Smooth muscle cell of the brain vasculature (primary cell): ENCODE results near the gene LAMA3.
"Not testable (repeated sequence)": the region's sequence is repeated elsewhere in the genome, so short reads cannot be mapped to it uniquely, and the experiment has no call there.

ENCODE experiments used
- DNase-seq: peaks from one replicate; pipeline ENCODE4 v3.0.0-alpha.2; 2012; ENCODE audit warnings: low read depth, low spot score

Gene LAMA3

GRCh38 chr18:23703057-23703986, 14.1 kb downstream of the LAMA3 start:
- peak; percentile 44 for DNase-seq

GRCh38 chr18:23703987-23704384, 14.7 kb downstream of the LAMA3 start:
- no peak for DNase-seq

GRCh38 chr18:23704806-23705205, 15.6 kb downstream of the LAMA3 start:
- DNase-seq: no peak

DNA sequence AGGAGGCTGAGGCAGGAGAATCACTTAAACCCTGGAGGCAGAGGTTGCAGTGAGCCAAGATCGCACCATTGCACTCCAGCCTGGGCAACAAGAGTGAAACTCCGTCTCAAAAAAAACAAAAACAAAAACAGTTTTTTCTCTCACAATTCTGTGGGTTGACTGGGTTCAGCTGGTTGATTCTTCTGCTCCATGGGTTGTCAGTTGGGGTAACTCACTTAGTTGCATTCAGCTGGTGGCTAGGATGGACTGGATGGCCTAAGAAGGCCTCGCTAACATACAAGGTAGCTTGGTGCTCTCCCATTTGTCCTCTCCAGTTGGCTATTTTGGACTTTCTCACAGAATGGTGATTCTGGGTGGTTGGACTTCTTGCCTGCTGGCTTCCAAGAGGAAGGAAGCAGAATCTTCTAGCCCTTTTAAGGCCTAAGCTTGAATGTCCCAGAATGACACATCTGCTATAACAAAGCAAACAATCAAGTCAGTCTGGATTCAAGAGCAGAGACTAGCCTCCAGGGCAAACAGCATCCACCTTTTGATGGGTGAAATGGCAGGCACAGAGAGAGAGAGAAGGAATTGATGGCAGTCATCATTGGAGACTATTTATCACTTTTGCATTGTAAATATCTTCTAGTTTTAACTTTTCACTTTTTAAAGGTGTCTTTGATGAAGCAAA, 17.9 kb downstream of the LAMA3 start:
- DNase-seq: no peak

DNA sequence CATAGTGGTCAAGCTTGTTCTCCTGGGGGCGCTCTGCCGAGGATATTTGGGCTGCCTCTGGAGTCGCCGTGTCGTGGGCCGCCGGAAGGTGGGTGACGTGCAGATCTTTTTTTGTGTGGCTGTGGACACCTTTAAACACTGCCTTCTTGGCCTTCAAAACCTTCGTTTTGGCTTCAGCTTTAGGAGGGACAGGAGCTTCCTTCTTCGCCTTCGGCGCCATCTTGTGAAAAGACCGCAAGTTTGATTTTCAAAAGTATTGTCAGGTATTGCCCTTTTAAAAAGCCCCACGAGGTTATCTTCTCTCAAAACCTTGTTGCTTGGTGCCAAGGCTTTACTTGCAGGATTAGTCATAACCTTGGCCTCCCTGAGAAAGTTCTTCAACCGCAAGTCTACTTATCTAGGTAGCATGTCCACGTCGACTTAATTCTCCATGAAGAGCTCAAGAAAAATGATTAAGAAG, 20.8 kb downstream of the LAMA3 start:
- no peak for DNase-seq

DNA sequence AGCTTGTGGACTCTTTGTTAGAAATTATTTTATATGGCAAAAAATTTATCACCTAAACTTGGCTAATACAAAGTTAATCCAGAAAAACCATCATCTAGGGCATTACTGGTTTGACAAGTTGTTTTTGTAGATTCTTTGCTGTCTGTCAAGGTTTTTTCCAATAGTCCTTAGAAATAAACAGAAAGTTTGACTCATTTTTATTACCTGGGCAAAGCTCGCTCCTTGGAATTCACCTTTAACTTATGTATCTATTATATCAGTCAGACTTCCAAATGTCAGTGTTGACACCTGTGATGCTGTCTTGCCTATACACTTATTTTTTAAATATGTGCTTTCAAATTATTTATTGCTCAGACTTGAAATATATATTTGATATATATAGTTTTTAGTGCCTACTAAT, 21.7 kb downstream of the LAMA3 start:
- no peak for DNase-seq

DNA sequence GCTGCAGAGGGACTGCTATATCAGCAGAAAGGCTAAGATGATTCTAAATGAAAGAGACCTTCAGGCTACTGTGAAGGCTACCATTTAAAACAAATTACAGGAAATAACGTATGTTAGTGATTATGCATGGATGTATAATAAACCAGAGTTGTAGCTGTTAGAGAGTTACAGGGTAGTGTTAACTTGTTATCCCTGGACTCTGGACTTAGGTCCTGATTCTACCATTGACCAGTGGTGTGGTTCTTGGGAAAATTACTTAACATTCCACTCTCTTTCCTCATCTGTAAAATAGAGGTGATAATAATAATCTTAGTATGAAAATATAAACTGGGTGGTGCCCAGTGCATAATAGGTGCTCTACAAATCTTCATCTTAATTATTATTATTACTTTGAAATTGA, 22.2 kb downstream of the LAMA3 start:
- no peak for DNase-seq

DNA sequence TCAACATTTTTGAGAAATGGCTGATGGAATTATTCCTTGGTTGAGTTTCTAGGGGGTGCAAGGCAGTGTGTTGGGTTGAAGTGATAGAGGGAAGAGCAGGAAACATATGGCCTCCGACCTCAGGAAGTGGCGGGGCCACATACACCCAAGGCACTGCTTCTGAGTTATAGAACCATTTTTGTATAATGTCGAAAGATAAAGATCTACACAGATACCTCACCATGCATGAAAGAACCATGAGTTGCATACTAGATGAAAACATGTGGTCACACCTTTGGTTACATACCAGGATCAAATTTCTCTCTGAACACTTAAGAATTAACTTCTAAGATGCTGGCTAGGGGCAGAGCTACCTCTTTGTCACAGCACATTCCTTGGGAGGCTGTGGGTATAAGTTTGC, 23.2 kb downstream of the LAMA3 start:
- DNase-seq: no peak

GRCh38 chr18:23714576-23714975, 25.3 kb downstream of the LAMA3 start:
- DNase-seq: no peak

DNA sequence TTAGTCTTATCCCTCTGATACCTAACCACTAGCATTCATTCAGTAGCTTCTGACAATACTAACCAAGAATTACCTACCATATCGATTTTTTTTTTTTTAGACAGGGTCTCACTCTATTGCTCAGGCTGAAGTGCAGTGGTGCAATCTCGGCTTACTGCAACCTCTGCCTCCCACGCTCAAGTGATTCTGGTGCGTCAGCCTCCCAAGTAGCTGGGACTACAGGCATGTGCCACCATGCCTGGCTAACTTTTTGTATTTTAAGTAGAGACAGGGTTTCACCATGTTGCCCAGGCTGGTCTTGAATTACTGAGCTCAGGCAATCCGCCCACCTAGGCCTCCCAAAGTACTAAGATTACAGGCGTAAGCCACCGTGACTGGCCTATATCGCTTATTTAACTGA, 26.8 kb downstream of the LAMA3 start:
- DNase-seq: not testable (repeated sequence)

DNA sequence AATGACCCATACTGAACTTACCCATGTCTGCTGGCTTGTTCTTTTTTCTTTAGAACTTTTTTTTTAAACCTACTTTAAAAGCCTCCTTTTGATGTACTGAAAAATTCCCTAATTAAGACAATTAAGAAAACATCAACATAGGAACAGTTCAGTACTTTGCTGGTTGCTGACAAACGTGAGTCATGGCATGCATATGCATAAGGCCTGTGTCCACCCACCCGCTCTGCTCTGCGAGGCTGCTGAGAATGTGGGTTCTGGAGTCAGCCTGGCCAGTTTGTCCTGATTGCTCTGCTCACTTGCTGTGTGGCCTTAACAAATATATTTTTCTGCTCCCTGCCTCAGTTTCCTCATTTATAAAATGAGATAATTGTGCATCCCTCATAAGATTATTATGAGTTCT, 27.3 kb downstream of the LAMA3 start:
- no peak for DNase-seq

GRCh38 chr18:23716966-23717365, 27.7 kb downstream of the LAMA3 start:
- DNase-seq: no peak

DNA sequence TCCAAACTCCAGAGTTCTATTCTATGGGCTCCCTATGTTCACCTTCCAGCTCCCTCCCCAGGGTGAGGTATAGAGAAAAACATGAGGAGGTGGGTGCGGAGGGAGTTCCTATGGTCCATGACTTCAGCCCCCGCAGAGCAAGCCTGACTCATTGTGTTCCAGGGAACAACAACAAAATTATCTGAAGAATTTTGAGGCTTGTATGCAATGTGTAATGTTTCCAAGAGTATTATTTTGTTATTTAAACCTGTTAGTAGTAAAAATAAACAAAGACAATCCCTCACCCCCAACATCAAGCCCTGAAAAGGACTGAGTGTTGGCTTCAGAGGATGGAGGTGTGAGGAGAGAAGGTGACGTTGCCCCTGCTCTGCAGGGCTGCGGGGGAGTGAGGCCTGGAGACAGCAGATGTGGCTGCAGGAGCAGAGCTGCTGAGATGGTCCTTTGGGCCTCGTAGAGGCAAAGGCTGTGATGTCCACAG, 29.0 kb downstream of the LAMA3 start:
- no peak for DNase-seq

- DNase-seq: no peak
Observed at GRCh38 chr18:23718731-23719130, 29.5 kb downstream of the LAMA3 start.

DNA sequence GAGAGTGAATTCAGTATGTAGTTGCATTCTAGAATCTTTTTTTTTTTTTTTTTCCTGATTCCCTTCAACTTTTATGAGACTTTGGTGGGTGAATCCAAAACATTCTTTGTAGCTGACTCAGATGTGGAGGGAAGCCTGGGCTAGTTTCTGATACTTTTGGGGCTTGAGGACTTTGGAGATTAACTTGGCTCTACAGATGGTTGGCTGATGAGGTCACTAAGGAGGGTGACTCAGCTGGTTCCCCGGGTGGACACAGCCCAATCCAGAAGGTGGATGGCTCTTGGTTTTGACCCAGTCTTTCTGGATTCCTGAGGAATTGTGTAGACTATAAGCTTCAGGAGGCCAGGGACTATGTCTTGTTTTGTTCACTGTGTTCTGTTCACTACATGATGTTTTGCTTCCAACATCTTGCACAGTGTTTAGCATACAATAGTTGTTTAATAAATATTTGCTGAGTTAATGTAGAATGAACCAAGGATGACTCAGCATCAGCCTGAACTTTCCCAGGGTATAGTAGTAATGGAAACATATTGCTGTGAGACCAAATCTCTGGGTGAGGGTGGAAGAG, 30.5 kb downstream of the LAMA3 start:
- DNase-seq: no peak

DNA sequence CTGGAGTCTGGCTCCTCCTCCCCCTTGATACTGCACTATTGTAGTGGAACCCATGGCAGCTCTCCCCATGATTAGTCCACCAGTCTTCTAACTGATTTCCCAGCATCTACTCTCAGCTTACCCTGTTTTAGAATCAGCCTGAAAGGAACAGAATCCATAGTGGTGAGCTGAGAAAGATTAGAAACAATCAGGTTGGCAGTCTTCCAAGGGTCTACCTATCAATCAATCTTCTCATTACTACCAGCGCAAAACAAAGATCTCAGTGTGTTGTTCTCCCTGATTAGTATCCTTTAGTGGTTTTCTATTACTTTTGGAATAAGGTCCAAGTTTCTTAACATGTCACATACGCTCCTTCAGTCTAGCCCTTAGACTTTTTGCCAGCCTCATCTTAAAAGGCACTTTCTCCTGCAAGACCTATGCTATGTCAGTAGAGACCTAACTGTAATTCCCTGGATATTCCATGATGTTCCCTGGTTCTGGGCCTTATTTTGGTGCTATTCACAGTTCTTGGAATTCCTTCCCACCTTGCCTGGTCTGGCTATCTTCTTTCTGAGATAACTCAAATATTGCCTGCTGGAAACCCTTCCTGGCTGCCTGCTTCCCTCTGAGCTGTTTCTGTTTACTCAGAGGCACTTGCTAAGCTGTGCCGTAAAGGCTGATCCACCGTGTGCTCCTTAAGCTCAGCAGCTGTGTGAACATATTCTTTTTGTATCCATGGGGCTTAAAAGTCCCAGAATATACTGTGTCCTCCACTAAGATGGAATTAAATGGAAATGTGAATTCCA, 32.6 kb downstream of the LAMA3 start:
- DNase-seq: no peak

DNA sequence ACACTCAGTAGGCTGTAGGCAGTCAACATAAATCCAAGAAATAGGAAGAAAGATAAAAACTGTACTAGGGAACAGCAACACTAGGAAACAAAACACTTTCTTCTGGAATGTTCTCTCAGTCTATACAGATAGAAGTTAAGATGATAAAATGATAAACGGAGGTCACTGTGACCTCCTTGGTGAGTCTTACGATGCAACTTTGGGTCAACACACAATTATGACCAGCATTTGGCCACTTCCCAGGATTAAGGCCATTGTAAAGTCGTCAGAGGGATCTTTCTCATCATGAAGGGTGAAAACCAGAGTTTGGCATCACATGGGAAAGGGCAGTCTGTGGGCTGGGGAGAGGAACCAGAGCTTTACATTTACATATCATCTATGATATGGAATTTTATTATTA, 33.4 kb downstream of the LAMA3 start:
- no peak for DNase-seq

- DNase-seq: no peak
Observed at GRCh38 chr18:23723121-23723520, 33.9 kb downstream of the LAMA3 start.

DNA sequence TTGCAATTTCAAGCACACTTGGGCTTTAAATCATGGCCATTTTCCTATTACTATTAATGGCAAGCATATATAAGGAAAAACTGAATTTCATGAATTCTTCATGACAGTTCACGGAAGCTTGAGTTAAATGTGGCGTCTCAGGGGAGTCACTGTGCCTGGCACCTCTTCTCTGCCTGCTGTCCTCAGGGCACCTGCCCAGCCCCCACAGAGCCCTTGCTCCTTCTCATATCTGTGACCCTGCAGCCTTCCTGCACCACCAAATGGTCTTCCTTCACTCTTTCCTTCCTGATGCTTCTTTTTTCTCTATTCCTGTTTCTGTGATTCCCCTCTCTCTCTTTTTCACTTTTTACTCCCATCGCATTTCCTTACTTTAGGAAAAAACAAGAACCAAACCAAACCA, 35.4 kb downstream of the LAMA3 start:
- no peak for DNase-seq

GRCh38 chr18:23725351-23725750, 36.1 kb downstream of the LAMA3 start:
- DNase-seq: no peak

DNA sequence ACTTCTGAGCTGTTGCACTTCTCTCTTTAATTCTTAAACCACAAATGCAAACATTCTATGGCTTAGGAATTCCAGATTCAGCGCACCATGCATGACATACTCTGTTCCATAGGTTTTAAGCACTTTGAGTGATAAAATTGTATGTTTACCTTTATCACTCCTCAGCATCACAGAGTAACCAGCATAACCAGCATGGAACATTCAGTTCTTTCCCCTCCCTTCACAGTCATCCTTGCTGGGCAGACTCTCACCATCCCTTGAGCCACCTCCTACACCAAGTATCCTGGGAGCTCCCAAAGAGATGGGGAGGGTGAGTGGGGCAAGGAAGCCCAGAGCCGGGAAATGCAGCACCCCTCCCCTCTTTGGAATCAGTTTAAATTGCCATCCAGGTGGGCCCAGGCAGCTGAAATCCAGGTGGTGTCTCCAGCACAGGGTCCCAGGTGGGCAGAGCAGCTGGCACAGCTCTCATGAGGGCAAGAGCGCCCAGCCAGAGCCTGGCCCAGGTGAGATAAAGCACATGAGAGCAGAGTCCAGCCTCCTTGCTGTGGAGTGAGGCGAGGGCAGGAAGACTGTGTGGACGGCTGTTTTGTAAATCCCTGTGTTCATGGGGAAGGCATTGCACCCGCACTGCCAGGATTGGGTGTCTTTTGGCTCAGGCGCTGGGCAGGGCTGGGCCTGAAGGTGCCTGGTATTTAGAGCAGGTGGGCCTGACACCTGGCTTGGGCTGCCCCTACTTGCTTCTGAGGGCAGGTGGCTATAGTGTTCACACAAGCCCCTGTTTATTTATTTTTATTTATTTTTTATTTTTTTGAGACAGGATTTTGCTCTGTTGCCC, 36.8 kb downstream of the LAMA3 start:
- no peak for DNase-seq
